Measurements from ENCODE around the gene FOSB.

DNA sequence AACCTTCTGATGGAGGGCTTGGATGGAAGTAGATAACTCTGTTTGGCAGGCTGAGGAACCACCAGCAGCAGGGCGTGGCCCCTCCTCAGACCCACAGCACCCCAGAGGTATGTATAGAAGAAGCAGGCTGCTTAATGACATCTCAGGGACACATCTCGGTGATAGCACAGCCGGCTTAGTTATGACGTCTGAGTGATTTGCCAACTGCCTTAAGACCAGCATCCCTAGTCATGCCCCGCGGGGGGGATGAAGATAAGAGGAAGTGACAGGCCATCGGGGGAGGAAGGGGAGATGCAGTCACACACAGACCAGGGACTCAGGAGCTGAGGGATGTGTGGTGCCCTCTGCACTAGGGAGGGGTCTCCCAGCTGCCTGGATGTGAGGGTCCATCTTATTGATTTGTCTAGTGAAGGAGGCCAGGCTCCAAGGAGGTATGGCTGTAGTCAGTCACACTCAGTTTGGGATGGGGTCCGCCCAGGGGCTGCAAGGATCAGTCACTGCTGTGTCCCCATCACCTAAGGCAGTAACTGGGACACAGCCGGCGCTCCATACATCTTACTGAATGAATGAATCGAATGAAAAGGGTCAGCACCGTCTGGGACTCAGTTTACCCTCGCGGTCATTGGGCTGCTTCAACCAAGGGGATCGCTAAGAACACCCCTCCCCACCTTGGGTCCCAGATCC is 24.9 kb upstream of the FOSB start:
- TF ChIP-seq EZH2phosphoT487 (IDR thresholded peaks at IDR 0.05; ENCODE audit: insufficient read depth, low read depth), result no peak
- TF ChIP-seq EZH2 (IDR thresholded peaks at IDR 0.05; ENCODE audit: insufficient read depth, poor library complexity, severe bottlenecking), result no peak
